HG02610 (cell line): ENCODE results near the gene FNIP2.
"Not testable (repeated sequence)": the region's sequence is repeated elsewhere in the genome, so short reads cannot be mapped to it uniquely, and the experiment has no call there.

Source experiments
- ATAC-seq: cut with Tn5 transposase; IDR thresholded peaks from one replicate; pipeline ENCODE4 v1.9.1; 2021; ENCODE audit warnings: mild to moderate bottlenecking, moderate library complexity; ENCODE audit not compliant: unreplicated experiment

The FNIP2 gene

DNA sequence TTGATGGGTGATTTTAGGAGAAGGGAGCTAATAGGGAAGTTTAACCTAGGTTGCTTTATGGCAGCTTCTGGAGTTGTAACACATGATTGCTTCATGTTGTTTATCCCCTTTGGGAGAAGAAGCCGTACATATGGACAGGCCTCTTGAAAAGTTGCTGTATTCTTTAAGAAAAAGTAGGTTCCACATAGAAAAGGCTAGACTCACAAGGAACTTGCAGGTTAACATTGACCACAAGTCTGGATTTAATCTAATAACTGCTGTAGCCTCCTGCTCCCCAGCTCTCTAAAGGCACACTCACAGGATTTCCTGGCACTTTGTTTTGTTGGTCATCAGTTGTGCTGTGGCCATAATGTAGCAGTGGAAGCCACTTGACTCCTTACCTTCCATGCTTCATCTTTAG is 19.7 kb downstream of the FNIP2 start:
- ATAC-seq: no peak

- no peak for ATAC-seq
Observed at GRCh38 chr4:158789853-158790252, 21.0 kb downstream of the FNIP2 start.

GRCh38 chr4:158793021-158793420 is 24.2 kb downstream of the FNIP2 start:
- no peak for ATAC-seq

DNA sequence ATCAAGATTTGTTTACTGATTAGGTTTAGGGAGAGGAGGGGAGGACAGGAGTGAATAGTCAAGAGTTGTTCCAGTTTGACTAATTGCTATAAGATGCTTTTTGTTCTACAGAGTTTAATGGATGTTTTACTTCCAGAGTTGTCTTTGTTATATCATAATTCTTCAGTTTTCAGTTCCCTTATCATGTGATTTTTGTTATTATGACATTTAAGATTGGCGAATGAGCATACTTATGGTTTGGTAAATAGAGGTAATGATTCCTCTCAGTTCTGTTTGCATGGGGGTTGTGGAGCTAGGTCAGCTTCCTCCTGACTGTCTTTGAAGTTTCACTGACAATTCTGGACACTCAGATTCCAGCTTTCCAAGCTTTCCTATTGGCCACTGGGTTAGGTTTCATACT is 24.6 kb downstream of the FNIP2 start:
- ATAC-seq: not testable (repeated sequence)

GRCh38 chr4:158796370-158797140 is 27.7 kb downstream of the FNIP2 start:
- no peak for ATAC-seq

DNA sequence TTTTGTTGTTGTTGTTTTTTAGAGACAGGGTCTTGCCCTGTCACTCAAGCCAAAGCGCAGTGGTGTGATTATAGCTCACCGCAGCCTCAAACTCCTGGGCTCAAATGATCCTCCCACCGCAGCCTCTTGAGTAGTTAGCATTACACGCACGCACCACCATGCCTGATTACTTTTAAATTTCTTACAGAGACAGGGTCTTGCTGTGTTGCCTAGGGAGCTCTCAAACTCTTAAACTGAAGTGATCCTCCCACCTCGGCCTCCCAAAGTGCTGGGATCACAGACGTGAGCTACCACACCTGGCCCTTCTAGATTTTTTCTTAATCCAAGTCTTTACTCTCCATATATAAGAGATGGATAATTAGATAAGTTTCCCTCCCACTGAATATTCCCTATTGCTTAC is 29.2 kb downstream of the FNIP2 start:
- ATAC-seq: no peak

GRCh38 chr4:158799013-158799770 is 30.4 kb downstream of the FNIP2 start:
- no peak for ATAC-seq

GRCh38 chr4:158799856-158800255 is 31.0 kb downstream of the FNIP2 start:
- ATAC-seq: no peak

DNA sequence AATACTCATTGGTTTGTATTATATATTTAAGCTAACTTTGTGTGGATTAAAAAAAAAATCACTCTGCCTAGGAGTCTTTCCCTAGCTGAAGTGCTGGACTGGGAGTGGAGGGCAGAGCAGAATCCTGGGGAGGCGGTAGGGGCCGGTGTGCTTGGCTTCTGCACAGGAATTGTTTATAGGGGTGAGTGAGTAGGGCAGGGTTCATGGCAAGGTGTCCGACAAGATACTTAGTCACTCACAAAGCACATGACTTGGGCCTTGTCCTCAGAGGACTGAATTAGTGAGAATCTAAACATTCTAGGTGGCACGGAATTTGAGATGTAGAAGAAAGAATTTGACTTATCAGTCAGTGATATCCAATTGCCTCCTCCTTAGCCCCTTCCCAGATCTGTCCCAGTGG is 32.2 kb downstream of the FNIP2 start:
- no peak for ATAC-seq

DNA sequence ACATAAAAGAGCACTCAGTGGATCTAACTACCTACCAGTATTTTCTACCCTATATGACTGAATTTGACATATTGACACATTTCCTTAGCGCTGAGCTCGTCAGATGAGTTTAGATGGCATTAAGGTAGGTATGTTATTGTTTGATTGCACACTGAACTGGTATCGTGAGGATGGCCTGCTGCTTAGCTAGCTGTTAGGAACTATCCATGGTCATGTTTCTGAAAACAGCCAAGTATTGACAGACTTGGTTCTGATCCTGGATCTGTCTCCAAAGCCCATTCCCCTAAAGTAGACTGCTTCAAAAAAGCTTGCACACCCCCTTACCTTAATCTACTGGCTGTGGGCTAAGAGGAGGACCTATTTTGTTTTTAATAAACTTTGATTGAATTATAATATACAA is 32.9 kb downstream of the FNIP2 start:
- no peak for ATAC-seq

DNA sequence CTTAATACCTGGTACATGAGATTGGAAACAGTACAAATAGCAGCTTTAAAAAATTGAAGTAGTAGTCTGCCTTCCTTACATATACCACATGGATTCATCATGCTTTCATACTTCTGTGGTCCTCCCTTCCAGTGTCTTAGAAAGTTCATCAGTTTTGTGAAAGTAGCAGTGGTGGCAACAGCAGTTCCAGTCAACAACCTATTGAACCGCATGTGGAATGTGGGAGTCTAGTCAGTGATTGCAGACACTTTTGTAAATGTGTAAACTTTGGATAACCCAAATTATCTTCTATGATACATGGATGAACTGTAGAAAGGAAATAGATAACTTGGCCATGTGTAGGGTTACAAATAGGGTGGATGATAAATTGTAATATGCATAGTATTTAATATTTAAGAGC is 34.1 kb downstream of the FNIP2 start:
- ATAC-seq: no peak

GRCh38 chr4:158805635-158806471 is 37.0 kb downstream of the FNIP2 start:
- peak; percentile 15 for ATAC-seq

- ATAC-seq: no peak
Observed at GRCh38 chr4:158807691-158808090, 38.9 kb downstream of the FNIP2 start.

DNA sequence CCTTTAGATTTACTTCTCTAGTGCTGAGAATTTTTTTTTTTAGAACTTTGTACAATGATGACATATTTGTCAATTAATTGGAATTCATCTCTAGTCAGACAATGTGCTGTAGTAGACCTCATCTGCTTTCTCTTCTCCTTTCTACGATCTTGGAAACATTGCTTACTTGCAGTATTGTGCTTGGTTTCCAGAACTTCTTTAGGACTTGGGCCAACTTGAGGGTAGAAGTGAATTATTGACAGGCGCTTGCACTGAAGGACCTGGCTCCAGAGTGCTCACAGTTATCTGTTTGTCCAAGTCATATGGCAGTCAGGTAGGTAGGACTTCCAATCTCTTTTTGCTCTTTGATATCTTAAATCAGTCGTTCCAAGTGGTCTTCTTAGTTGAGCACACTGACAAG is 39.6 kb downstream of the FNIP2 start:
- ATAC-seq: no peak

DNA sequence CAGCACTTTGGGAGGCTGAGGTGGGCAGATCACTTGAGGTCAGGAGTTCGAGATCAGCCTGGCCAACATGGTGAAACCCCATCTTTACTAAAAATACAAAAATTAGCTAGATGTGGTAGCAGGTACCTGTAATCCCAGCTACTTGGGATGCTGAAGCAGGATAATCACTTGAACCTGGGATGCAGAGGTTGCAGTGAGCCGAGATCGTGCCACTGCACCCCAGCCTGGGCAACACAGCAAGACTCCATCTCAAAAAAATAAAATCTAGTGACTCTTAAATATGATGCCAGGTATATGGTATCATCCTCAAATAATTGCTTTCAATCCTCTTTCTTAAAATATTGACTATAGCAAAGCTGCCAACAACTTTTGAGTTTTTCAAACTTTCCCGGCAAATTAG is 40.4 kb downstream of the FNIP2 start:
- ATAC-seq: not testable (repeated sequence)

GRCh38 chr4:158809611-158810486 is 41.0 kb downstream of the FNIP2 start:
- ATAC-seq: peak; percentile 65

DNA sequence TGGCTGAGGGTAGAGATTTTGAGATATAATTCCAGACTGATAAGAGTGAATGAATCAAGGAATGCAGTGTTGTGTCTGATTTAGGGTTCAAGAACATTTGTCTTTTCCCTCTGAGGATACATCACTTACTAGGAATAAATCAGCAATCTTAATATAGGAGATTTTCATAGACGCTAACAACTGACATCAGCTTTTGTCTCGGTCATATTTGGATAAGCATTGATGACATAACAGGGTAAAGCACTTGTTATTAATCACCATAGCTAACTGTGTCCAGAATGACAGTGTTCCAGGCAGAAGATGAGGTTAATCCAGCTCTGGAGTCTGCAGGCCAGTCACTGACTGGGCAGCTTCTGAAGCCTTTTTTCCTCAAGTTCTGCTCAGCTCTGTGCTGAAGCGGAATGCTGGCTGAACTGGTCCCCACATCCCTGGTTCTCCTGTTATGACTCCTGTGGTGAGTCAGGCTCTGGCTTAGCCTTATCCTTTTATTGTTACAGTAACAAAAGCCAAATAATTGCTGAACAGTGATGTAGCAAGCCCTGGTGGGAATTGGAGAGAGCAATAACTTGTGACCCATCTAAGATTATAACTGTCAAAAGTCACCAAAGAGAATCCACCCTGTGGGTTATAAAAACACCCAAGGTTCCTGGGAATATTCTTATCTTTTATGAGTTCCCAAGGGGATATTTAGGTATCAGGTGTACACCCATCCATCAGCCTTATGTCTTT is 41.8 kb downstream of the FNIP2 start:
- ATAC-seq: peak; percentile 32

GRCh38 chr4:158811216-158811540 is 42.4 kb downstream of the FNIP2 start:
- peak; percentile 5 for ATAC-seq

DNA sequence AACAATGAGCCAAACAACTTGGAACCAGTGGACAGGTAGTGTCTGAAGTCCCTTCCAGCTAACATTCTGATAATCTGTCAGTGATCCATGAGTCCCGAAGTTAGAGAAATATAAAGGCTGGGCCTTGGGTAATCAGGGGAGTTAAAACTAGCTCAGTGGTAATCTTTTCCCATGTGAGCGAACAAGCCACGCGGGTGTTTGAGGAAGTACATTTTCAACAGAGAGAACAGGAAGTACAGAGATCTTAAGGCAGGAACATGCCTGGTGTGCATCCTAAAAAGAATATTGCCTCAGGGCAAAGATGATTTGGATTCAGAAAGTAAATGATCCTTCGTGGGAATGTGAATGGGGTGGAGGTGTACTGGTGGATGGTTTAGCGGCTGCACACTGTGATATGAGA is 42.9 kb downstream of the FNIP2 start:
- peak; percentile 21 for ATAC-seq

GRCh38 chr4:158812133-158812532 is 43.3 kb downstream of the FNIP2 start:
- ATAC-seq: no peak
